Measurements from ENCODE around the gene DPF1.

DPF1 gene

GRCh38 chr19:38184815-38185214 is 39.2 kb downstream of the DPF1 start:
- TF ChIP-seq, protein P1, sequence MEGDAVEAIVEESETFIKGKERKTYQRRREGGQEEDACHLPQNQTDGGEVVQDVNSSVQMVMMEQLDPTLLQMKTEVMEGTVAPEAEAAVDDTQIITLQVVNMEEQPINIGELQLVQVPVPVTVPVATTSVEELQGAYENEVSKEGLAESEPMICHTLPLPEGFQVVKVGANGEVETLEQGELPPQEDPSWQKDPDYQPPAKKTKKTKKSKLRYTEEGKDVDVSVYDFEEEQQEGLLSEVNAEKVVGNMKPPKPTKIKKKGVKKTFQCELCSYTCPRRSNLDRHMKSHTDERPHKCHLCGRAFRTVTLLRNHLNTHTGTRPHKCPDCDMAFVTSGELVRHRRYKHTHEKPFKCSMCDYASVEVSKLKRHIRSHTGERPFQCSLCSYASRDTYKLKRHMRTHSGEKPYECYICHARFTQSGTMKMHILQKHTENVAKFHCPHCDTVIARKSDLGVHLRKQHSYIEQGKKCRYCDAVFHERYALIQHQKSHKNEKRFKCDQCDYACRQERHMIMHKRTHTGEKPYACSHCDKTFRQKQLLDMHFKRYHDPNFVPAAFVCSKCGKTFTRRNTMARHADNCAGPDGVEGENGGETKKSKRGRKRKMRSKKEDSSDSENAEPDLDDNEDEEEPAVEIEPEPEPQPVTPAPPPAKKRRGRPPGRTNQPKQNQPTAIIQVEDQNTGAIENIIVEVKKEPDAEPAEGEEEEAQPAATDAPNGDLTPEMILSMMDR (IDR thresholded peaks at IDR 0.05), result no peak
- Mint-ChIP-seq H3K4me3 (no peak overlapping the region), H3K4me1 (peaks cover 48% of the 10 kb centered on the region), H3K27me3 (ENCODE audit: low read depth, poor library complexity) (peaks cover 2% of the 10 kb centered on the region), H3K9me3 (peaks cover 14% of the 10 kb centered on the region), H3K36me3 (ENCODE audit: low read depth) (peaks cover 36% of the 10 kb centered on the region), H3K27ac (peak overlapping the region; percentile 62)
- DNase-seq, result no peak

- H3K36me3 Mint-ChIP-seq (ENCODE audit: low read depth), result peaks cover 44% of the 10 kb centered on the region
- H3K9me3 Mint-ChIP-seq, result peaks cover 20% of the 10 kb centered on the region
- peak; percentile 80 for DNase-seq
- peak overlapping the region; percentile 75 for H3K4me3 Mint-ChIP-seq
- peaks cover 2% of the 10 kb centered on the region for H3K27me3 Mint-ChIP-seq (ENCODE audit: low read depth, poor library complexity)
- H3K27ac Mint-ChIP-seq, result peak overlapping the region; percentile 86
- TF ChIP-seq, protein P1 (IDR thresholded peaks at IDR 0.05), result no peak
- H3K4me1 Mint-ChIP-seq, result peaks cover 43% of the 10 kb centered on the region
Observed at GRCh38 chr19:38183251-38183897, 40.6 kb downstream of the DPF1 start.

GRCh38 chr19:38182536-38183210 is 41.3 kb downstream of the DPF1 start:
- H3K9me3 Mint-ChIP-seq, result peaks cover 20% of the 10 kb centered on the region
- DNase-seq, result no peak
- TF ChIP-seq, protein P1 (IDR thresholded peaks at IDR 0.05), result no peak
- H3K36me3 Mint-ChIP-seq (ENCODE audit: low read depth), result peaks cover 44% of the 10 kb centered on the region
- peak overlapping the region; percentile 46 for H3K27ac Mint-ChIP-seq
- H3K4me3 Mint-ChIP-seq, result peak overlapping the region; percentile 75
- H3K27me3 Mint-ChIP-seq (ENCODE audit: low read depth, poor library complexity), result peaks cover 2% of the 10 kb centered on the region
- peaks cover 43% of the 10 kb centered on the region for H3K4me1 Mint-ChIP-seq

GRCh38 chr19:38180071-38180470 is 44.0 kb downstream of the DPF1 start:
- Mint-ChIP-seq H3K36me3 (ENCODE audit: low read depth) (peaks cover 36% of the 10 kb centered on the region), H3K4me1 (peaks cover 33% of the 10 kb centered on the region), H3K9me3 (peaks cover 20% of the 10 kb centered on the region), H3K4me3 (no peak overlapping the region), H3K27ac (no peak overlapping the region), H3K27me3 (ENCODE audit: low read depth, poor library complexity) (peaks cover 2% of the 10 kb centered on the region)
- DNase-seq, result no peak
- TF ChIP-seq, protein P1 (IDR thresholded peaks at IDR 0.05), result no peak

- no peak overlapping the region for H3K27ac Mint-ChIP-seq
- no peaks in the 10 kb centered on the region for H3K27me3 Mint-ChIP-seq (ENCODE audit: low read depth, poor library complexity)
- peaks cover 19% of the 10 kb centered on the region for H3K36me3 Mint-ChIP-seq (ENCODE audit: low read depth)
- peaks cover 12% of the 10 kb centered on the region for H3K9me3 Mint-ChIP-seq
- TF ChIP-seq, protein P1 (IDR thresholded peaks at IDR 0.05), result no peak
- no peak for DNase-seq
- H3K4me1 Mint-ChIP-seq, result peaks cover 6% of the 10 kb centered on the region
- H3K4me3 Mint-ChIP-seq, result no peak overlapping the region
Observed at GRCh38 chr19:38175422-38175821, 48.6 kb downstream of the DPF1 start.
